NCI-H2171 treated with DMSO at 0.1 percent for 48 hours (cell line): ENCODE measurements around the gene ADAMTS7.
"Not testable (repeated sequence)": the region's sequence is repeated elsewhere in the genome, so short reads cannot be mapped to it uniquely, and the experiment has no call there.

Source experiments
- DNase-seq: peaks from one replicate; lab custom pipeline; 2025; lab: John Stamatoyannopoulos, UW

The ADAMTS7 gene

DNA sequence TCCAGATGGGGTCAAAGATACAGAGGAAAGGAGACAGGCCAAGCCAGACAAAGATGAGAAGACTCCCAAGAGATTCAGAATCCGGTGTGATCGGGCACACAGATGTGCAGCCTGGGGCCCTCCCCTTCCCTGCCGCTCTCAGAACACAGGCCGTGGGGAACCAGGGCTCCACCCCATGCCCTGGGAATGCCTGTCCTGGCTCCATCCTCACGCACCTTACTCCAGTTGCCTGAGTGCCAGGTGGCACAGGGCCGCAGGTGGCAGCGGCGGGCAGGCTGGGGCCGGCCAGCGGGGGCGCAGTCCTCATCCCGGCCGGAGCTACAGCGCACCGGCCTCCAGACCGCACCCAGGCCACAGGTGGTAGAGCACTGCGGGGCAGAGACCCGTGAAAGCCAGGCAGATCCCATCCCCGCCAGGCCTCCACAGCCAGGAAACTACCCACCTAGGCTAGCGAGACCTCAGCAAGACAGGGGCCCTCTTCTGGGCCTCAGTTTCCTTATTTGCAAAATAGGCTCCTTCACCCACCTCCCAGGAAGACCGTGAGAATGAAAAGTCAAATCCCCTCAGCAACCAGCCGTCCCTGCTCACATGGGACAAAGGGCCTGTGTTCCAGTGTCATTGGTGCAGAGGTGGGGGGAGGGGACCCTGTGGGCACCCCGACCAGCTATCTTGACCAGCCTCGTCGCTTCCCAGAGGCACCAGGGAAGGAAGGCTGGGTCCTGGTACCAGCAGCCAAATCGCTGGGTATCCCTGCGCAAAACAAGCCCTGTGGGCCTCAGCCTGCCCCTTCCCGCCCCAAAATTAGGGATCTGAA is 46.7 kb downstream of the ADAMTS7 start:
- DNase-seq: peak; percentile 76

DNA sequence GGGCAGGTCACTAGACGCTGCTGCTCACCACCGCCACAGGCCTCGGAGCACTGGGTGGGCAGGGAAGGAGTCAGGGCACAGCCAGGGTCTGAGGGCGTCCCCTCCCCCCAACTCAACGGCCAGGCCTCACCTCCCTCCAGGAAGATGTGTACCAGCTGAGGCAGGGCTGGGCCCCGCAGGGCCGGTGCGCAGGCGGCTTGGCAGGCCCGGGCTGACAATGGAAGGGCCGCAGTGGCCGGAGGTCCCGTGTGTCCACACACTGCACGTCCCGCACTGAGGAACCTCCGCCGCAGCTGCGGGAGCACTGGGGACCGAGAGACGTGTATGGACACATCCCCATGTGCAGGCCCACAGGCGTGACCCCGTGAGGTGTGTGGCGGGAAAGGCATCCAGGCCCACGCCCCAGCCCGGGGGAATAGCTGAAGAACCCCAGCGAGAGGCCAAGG is 47.4 kb downstream of the ADAMTS7 start:
- no peak for DNase-seq

- DNase-seq: no peak
Observed at GRCh38 chr15:78762985-78763795, 48.1 kb downstream of the ADAMTS7 start.

DNA sequence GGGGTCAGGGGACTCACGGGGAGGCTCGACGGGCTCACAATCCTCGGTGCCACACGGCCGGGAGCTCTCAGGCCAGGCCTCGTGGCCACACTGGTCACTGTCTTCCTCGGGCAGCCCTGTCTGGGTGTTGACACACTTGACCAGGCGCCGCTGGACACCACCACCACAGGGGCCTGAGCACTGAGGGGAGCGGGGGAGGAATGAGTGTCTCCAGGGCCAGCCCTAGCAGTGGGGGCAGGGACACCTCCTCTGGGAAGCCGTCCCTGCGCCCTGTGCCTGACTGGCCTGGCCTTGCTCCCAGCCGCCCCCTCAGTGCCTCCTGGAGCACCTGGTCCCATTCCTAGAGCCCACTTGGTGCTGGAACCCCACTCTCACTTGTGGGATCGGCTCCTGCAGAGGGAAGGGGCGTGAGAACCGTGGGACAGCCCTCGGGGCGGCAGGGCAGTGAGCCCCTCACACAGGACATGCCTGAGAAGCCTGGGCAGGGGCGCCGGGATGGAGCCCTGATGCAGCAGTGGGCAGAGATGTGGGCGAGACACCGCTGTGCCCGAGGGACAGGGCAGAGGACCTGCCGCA is 48.8 kb downstream of the ADAMTS7 start:
- DNase-seq: not testable (repeated sequence)

DNA sequence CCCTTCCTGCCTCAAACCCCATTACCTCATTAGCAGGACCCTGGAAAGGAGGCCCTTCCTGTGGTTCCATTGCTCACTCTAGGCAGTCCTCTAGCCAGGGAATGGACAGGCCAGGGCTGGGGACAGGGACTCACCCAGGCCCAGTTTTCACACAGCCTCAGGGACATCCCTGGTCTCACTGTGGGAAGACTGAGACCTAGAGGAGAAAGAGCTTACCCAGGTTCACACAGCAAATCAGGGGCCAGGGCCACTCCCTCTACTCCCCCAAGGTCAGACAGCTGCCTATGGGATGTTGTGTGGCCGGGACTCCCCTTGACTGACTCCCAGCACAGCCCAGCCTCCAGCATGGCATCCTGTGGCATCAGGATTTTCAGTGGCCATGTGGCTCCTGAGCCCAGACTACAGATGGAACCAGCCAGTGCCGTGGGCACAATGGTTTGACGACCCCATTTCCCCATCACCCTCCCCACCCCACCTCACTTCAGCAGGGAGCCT is 49.3 kb downstream of the ADAMTS7 start:
- no peak for DNase-seq

DNA sequence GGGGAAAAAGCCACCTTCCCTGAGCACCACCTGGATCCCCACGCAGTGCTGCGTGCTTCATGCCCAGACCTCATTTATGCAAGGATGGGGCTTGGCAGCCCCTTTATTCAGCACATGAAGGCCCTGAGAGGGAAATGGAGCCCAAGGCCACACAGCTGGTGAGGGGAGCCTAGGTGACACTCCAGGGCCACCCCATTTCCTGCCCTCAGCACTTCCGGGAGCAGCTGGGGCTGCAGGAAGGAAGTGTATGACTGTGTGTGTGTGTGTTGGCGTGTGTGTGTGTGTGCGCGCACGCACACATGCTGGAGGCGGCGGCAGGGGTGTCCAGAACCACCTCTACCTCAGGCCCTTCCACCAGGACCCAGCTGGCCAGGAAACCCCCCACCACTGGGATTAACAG is 49.8 kb downstream of the ADAMTS7 start:
- not testable (repeated sequence) for DNase-seq

DNA sequence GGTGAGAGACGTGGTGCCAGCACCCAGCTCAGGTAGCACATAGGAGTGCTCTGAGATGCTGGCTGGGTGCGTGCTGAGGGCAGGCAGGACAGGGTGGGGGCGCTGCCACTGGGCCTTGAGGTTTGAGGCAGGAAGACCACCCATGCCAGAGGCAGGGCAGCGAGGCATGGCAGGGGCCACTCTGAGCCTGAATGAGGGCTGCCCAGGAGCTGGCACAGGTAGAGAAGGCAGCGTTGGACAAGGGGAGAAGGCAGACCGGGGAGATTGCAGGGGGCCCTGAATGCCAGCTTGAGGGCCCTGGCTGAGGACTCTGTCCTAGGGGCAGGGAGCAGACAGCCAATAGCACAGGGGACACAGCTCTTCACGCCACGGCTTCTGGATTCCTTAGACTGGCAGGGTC is 50.2 kb downstream of the ADAMTS7 start:
- no peak for DNase-seq

- peak; percentile 61 for DNase-seq
Observed at GRCh38 chr15:78760091-78760882, 51.0 kb downstream of the ADAMTS7 start.

DNA sequence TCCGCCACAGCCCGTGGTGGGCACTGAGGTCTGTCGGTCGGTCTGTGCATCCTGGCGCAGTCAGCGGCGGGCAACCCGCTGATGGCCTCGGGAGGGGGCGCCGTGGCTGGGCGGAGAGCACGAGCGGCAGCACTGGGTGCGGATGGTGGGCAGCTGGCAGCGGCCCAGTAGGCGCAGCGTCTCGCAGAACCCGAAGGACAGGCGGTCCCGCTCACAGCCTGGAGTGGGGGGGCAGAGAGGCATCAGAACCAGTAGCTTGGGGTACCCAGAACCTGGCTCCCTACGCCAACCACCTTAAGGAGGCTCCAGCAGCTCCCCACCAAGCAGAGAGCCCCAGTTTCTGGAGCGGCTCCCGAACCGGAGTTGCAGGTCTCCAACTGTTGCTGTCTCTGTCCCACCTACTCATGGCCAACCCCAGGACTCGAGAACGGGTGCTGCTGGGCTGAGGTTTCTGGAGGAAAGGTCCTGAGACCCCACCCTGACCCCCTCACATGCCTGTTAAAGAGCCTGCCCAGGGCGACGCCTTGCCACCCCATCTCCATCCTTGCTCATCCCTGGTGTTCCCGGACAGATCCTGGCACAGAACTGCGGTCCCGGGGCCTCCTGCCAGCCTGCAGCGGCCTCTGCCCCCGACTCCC is 51.8 kb downstream of the ADAMTS7 start:
- DNase-seq: not testable (repeated sequence)

GRCh38 chr15:78758486-78759200 is 52.6 kb downstream of the ADAMTS7 start:
- not testable (repeated sequence) for DNase-seq

- not testable (repeated sequence) for DNase-seq
Observed at GRCh38 chr15:78758084-78758483, 53.2 kb downstream of the ADAMTS7 start.

GRCh38 chr15:78757636-78757905 is 53.7 kb downstream of the ADAMTS7 start:
- DNase-seq: no peak

DNA sequence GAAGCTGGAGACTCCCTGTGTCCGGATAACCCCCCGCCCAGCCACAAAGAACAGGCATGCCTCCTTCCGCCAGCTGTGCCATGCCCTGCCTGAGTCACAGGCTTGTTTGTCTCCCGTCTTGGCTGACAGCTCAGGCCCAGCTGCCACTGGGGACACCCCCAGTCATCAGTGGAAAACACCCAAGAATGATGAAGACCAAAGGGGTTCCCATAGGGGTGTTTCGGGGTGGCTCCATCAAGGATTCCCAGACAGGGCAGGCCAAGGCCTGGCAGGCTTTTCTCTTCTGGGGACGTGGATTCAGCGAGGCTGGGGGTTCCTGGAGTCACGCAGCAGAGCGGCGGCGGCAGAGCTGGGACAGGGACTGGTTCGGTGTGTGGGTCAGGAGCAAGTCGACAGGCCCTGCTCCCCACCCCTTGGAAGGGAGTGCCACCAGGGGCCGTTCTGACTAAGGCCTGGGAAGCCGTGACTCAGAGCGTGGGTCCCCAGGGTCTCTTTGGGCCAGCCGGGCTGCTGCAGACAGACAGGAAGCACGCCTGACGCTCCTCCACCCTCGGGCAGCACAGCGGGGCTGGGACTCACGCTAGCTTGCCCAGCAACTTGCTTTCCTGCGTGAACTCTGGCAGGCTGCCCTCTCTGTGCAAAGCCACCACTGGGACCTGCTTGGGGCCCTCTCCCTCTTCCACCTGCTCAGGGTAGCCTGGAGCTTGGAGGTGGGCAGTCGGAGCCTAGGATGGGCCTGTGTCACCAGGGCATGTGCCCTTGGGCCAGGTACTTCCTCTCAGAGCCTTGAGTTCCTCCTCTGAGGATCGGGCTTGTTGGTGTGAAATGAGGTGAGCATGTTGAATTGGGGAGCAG is 54.3 kb downstream of the ADAMTS7 start:
- DNase-seq: peak; percentile 33

DNA sequence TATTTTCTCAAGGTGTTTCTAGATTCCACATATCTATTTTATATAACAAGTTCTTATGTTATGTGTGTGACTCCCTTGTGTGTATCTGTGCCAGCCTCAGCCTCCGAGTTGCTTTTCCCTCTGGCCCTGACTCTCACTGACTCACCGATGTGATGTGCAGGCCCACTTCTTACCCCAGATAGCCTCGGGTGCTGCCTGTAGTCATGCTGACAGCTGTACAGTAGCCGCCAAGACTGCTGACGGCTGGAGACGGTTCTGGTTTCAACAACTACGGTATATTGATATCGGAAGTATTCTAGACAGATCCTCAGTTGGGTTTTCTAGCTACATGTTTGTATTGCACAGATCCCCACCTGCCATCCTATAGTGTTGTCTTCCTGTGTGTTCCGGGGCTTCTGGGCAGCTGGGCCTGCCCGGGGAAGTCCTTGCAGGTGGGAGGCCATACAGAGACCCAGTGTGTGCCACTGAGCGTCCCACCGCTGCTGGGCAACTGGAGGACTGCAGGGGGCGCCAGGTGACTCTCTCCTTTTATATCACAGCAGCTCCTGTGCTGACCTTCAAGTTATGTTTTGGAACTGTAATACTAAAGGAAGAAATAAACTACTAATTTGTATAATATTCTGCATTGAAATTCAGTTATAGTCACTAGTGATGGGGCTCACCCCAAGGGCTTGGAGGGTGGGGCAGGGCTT is 55.2 kb downstream of the ADAMTS7 start:
- DNase-seq: peak; percentile 9

DNA sequence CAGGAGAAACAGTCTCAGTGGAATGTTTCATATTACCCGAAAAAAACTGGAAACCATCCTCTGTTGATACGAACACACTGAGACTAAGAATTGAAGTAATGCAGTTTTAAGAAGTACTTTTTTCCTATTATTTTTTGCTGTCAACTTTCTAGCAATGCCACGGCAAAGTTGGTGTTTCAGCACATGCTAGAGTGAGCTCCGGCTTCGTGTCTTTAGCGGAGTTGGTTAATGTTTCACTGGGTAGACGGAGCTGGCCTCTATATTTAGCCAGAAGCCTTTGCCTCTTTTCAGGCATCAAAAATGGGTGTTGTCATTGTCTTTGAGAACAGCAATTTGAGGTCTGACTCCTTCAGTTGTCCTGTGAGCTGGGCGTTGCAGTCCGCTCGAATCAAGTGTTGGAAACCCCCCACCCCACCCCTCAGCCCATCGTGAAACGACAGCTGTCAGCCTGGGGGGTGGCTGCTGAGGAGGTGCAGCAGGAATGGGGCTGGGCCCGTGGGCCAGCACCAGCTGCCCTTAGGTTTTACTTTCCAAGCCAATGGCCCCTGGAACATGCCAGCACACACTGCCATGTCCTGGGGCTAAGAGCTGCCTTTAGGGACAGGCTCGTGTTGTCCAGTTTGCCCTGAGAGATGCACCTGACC is 56.5 kb downstream of the ADAMTS7 start:
- DNase-seq: not testable (repeated sequence)

GRCh38 chr15:78753751-78754535 is 57.3 kb downstream of the ADAMTS7 start:
- not testable (repeated sequence) for DNase-seq

GRCh38 chr15:78753359-78753659 is 58.0 kb downstream of the ADAMTS7 start:
- not testable (repeated sequence) for DNase-seq
